ENCODE measurements around the gene ROBO3. TPM values are rescaled to one million over a fixed set of nuclear protein-coding genes. Genes with fewer than 3 reads are reported as not detected.

Gene ROBO3
- total and polyA plus RNA-seq, 2 donors (not counting 1 experiment from before 2014, with no cell fraction given) = 1.0 to 7.4 TPM

- POLR2A ChIA-PET = no interaction called here
- H3K9ac ChIP-seq (ENCODE audit: low read length) = no peak overlapping the region
- TF ChIP-seq EZH2 (IDR thresholded peaks at IDR 0.05; ENCODE audit: borderline replicate concordance, insufficient read depth, low read depth, low read length, poor library complexity, severe bottlenecking) (no peak), CTCF (IDR thresholded peaks at IDR 0.05) (no peak)
- Mint-ChIP-seq H3K27me3 (peaks cover 49% of the 10 kb centered on the region), H3K27ac (no peak overlapping the region), H3K9me3 (ENCODE audit: insufficient read depth) (no peaks in the 10 kb centered on the region), H3K4me3 (no peak overlapping the region), H3K4me1 (no peaks in the 10 kb centered on the region)
- no peak overlapping the region for H3K27ac ChIP-seq (ENCODE audit: low read length in 2 of 2)
- H3K9me3 ChIP-seq (ENCODE audit: control extremely low read depth in 1 of 3, control insufficient read depth in 2 of 3, insufficient read depth in 1 of 3, low read length in 2 of 3) = no peaks in the 10 kb centered on the region
- intact Hi-C loops (cut with micrococcal nuclease) = no loop called here
- H3K4me3 ChIP-seq (ENCODE audit: control extremely low read depth in 1 of 5, extremely low read depth in 1 of 5, insufficient read depth in 1 of 5, low read depth in 2 of 5, low read length in 4 of 5) = no peak overlapping the region
- no peaks in the 10 kb centered on the region for H3K4me1 ChIP-seq (ENCODE audit: control insufficient read depth in 2 of 2, insufficient read depth in 2 of 2, low read length in 2 of 2)
- H2AFZ ChIP-seq (ENCODE audit: insufficient read depth, low read depth, low read length, poor library complexity, severe bottlenecking) = no peak overlapping the region
- no peaks in the 10 kb centered on the region for H4K20me1 ChIP-seq (ENCODE audit: control insufficient read depth, insufficient read depth, low read length, poor library complexity, severe bottlenecking)
- no peaks in the 10 kb centered on the region for H3K79me2 ChIP-seq (ENCODE audit: control insufficient read depth, insufficient read depth, low read length)
- H3K4me2 ChIP-seq (replicated peaks; ENCODE audit: low read depth, low read length, poor library complexity, severe bottlenecking) = no peak overlapping the region
- H3K36me3 ChIP-seq (replicated peaks in 1 of 2; ENCODE audit: control extremely low read depth in 1 of 2, control insufficient read depth in 1 of 2, extremely low read depth in 1 of 2, insufficient read depth in 2 of 2, low read length in 1 of 2) = no peaks in the 10 kb centered on the region
- no peak for DNase-seq
- H3K27me3 ChIP-seq (replicated peaks in 1 of 4; ENCODE audit: control extremely low read depth in 1 of 4, control insufficient read depth in 3 of 4, insufficient read depth in 4 of 4, low read length in 3 of 4) = peaks cover 0 to 3% (median 0%) of the 10 kb centered on the region in 4 experiments
- CTCF ChIA-PET = no interaction called here
- ATAC-seq (ENCODE audit: low read depth) = no peak
- 94% methylated on average over 2 of the region's 5 CpGs for WGBS (ENCODE audit: insufficient coverage)
Observed at GRCh38 chr11:124900464-124900863, 35.2 kb downstream of the ROBO3 start.

DNA sequence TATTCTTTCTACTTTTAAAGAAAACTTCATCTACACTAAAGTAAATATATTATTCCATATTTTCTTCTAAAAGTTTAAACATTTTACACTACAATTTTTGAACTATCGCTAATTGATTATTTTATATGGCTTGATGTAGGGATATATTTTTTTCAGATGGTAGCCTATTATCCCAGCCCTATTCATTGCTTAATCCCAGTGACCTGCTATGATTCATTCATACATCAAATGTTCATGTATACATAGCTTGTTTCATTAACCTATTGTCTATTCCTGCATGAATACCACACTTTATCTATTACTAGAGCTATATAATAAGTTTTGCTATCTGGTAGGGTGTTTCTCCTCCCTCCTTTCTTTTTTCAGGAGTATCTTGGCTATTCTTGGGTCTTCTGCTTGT, 37.4 kb downstream of the ROBO3 start:
- no peaks in the 10 kb centered on the region for H3K9me3 ChIP-seq (ENCODE audit: control extremely low read depth in 1 of 3, control insufficient read depth in 2 of 3, insufficient read depth in 1 of 3, low read length in 2 of 3)
- H4K20me1 ChIP-seq (ENCODE audit: control insufficient read depth, insufficient read depth, low read length, poor library complexity, severe bottlenecking) = no peaks in the 10 kb centered on the region
- WGBS (ENCODE audit: insufficient coverage) = no CpG with 5 or more reads among the region's 1 CpG
- ChIA-PET CTCF (no interaction called here), POLR2A (no interaction called here)
- DNase-seq (no peak), ATAC-seq (ENCODE audit: low read depth) (no peak)
- H3K4me3 ChIP-seq (ENCODE audit: control extremely low read depth in 1 of 5, extremely low read depth in 1 of 5, insufficient read depth in 1 of 5, low read depth in 2 of 5, low read length in 4 of 5) = no peak overlapping the region
- H3K27me3 ChIP-seq (replicated peaks in 1 of 4; ENCODE audit: control extremely low read depth in 1 of 4, control insufficient read depth in 3 of 4, insufficient read depth in 4 of 4, low read length in 3 of 4) = peaks cover 0 to 3% (median 0%) of the 10 kb centered on the region in 4 experiments
- no peak for TF ChIP-seq CTCF (IDR thresholded peaks at IDR 0.05)
- TF ChIP-seq EZH2 (IDR thresholded peaks at IDR 0.05; ENCODE audit: borderline replicate concordance, insufficient read depth, low read depth, low read length, poor library complexity, severe bottlenecking) = no peak
- H3K4me1 Mint-ChIP-seq = no peaks in the 10 kb centered on the region
- no peak overlapping the region for H3K9ac ChIP-seq (ENCODE audit: low read length)
- no peaks in the 10 kb centered on the region for H3K4me1 ChIP-seq (ENCODE audit: control insufficient read depth in 2 of 2, insufficient read depth in 2 of 2, low read length in 2 of 2)
- H3K27ac ChIP-seq (ENCODE audit: low read length in 2 of 2) = no peak overlapping the region
- H3K27ac Mint-ChIP-seq = no peak overlapping the region
- no peaks in the 10 kb centered on the region for H3K79me2 ChIP-seq (ENCODE audit: control insufficient read depth, insufficient read depth, low read length)
- H3K36me3 ChIP-seq (replicated peaks in 1 of 2; ENCODE audit: control extremely low read depth in 1 of 2, control insufficient read depth in 1 of 2, extremely low read depth in 1 of 2, insufficient read depth in 2 of 2, low read length in 1 of 2) = no peaks in the 10 kb centered on the region
- H2AFZ ChIP-seq (ENCODE audit: insufficient read depth, low read depth, low read length, poor library complexity, severe bottlenecking) = no peak overlapping the region
- H3K27me3 Mint-ChIP-seq = peaks cover 44% of the 10 kb centered on the region
- H3K4me2 ChIP-seq (replicated peaks; ENCODE audit: low read depth, low read length, poor library complexity, severe bottlenecking) = no peak overlapping the region
- no peaks in the 10 kb centered on the region for H3K9me3 Mint-ChIP-seq (ENCODE audit: insufficient read depth)
- H3K4me3 Mint-ChIP-seq = no peak overlapping the region
- intact Hi-C loops (cut with micrococcal nuclease) = no loop called here
